Measurements from ENCODE around the gene MFSD6.

- TF ChIP-seq CTCF (tag by site-specific recombination; IDR thresholded peaks at IDR 0.05), result no peak
- TF ChIP-seq ZNF777 (tag by site-specific recombination; IDR thresholded peaks at IDR 0.05; ENCODE audit: borderline replicate concordance), result no peak
- no peak for TF ChIP-seq ZNF274 (IDR thresholded peaks at IDR 0.05; ENCODE audit: low read length)
- no peak for TF ChIP-seq ZNF274 (tag by site-specific recombination; IDR thresholded peaks at IDR 0.05; ENCODE audit: borderline replicate concordance)
- TF ChIP-seq ZNF473 (tag by site-specific recombination; IDR thresholded peaks at IDR 0.05), result no peak
- TF ChIP-seq FEZF1 (tag by site-specific recombination; IDR thresholded peaks at IDR 0.05), result no peak
- TF ChIP-seq ZBTB8A (tag by site-specific recombination; IDR thresholded peaks at IDR 0.05), result no peak
- TF ChIP-seq ZNF16 (tag by site-specific recombination; IDR thresholded peaks at IDR 0.05; ENCODE audit: low read depth), result no peak
- TF ChIP-seq ZNF132 (tag by site-specific recombination; IDR thresholded peaks at IDR 0.05; ENCODE audit: borderline replicate concordance), result no peak
- no peak for TF ChIP-seq ZNF2 (tag by site-specific recombination; IDR thresholded peaks at IDR 0.05)
Measured at GRCh38 chr2:190410166-190410565, 2.0 kb downstream of the MFSD6 start.
